GM12892 (cell line): ENCODE data around the gene SATB2.

Source experiments
- POLR2A ChIP-seq: IDR thresholded peaks from 2 replicates; pipeline ENCODE4 v1.6.1; 2011; ENCODE audit warnings: low read depth, low read length, control low read depth
- POLR2AphosphoS5 ChIP-seq: IDR thresholded peaks from 2 replicates; pipeline ENCODE4 v1.6.1; 2011; ENCODE audit warnings: low read depth, low read length, control low read depth

- TF ChIP-seq POLR2A (no peak), POLR2AphosphoS5 (no peak)
These were observed 175.4 kb downstream of the SATB2 start for GRCh38 chr2:199282309-199282708.
